HL-60 (cell line): ENCODE data around the gene KRT78.

Experiments
- DNase-seq, 2 experiments: peaks; one replicate each; pipeline ENCODE4 v3.0.0-alpha.2; 2010 to 2020; ENCODE audit warnings: low read depth in 1 of 2, low spot score in 1 of 2
- H3K27ac ChIP-seq: fragments of 250-450 bp; sonication (Bioruptor Pico); replicated peaks from 2 replicates; pipeline ENCODE4 v1.5.1; 2020; ENCODE audit warnings: mild to moderate bottlenecking, moderate library complexity
- H3K27me3 ChIP-seq: fragments of 250-450 bp; sonication (Bioruptor Pico); 2 replicates; pipeline ENCODE4 v1.5.1; 2021; ENCODE audit warnings: mild to moderate bottlenecking, moderate library complexity; ENCODE audit not compliant: insufficient read depth, poor library complexity, severe bottlenecking
- H3K4me3 ChIP-seq: replicated peaks from 2 replicates; pipeline ENCODE4 v1.5.1; 2011; ENCODE audit warnings: mild to moderate bottlenecking, control low read depth, low read length; ENCODE audit not compliant: insufficient read depth
- GABPA ChIP-seq: IDR thresholded peaks from 2 replicates; pipeline ENCODE4 v1.6.1; 2012; ENCODE audit warnings: low read depth
- POLR2AphosphoS5 ChIP-seq: IDR thresholded peaks from 2 replicates; pipeline ENCODE4 v1.6.1; 2012; ENCODE audit warnings: low read depth
- SPI1 ChIP-seq: IDR thresholded peaks from 2 replicates; pipeline ENCODE4 v1.6.1; 2012; ENCODE audit warnings: low read depth, mild to moderate bottlenecking, borderline replicate concordance
- TF ChIP-seq, protein P1 (sequence below): IDR thresholded peaks from one replicate; pipeline ENCODE4 v1.5.1; 2011; ENCODE audit warnings: low read length, control low read depth, inconsistent platforms; ENCODE audit not compliant: insufficient read depth
- TF ChIP-seq, protein P2 (sequence below): IDR thresholded peaks from 2 replicates; pipeline ENCODE4 v1.6.1; 2012; ENCODE audit warnings: low read depth; ENCODE audit not compliant: insufficient replicate concordance

Gene KRT78

DNA sequence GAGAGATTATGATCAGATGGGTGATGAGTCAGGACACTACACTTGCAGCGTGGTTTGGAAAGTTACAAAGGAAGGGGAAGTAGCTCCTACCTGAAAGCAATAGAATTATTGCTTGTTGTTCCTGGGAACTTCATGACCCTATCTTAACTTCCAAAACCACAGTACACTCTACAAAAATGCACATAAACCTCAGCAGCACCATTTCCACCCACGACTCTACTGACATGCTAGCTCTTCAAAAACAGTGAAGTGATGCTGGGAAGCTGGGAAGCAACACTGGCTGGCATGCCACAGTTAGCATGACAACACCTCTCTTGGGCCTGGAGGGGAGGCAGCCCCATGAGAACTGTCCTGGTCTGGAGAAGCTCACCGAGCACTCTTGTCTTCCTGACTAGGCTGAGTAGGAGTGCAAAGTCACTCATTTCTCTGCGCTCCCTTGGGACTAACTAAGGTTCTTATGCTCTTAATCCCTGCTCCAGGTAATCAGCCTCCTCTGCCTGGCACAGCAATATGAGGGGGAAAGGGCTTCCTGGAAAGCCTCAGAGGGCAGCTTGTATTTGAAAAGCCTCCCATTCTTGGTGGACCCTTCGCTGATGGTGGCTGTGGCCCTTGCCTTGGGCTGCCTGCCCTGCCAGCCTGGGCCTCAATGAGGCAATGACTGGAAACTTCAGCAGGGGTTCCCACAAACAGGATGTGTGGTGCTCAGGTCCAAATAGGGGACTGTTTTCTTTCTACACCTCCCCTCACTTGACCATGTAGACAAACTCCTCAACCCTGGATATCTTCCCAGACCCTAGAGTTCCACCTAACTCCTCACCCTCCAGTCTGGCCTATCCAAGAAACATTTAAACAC is 54.1 kb downstream of the KRT78 start:
- no peak overlapping the region for H3K27ac ChIP-seq
- TF ChIP-seq SPI1 (no peak), GABPA (no peak), POLR2AphosphoS5 (no peak)
- TF ChIP-seq, protein P1, sequence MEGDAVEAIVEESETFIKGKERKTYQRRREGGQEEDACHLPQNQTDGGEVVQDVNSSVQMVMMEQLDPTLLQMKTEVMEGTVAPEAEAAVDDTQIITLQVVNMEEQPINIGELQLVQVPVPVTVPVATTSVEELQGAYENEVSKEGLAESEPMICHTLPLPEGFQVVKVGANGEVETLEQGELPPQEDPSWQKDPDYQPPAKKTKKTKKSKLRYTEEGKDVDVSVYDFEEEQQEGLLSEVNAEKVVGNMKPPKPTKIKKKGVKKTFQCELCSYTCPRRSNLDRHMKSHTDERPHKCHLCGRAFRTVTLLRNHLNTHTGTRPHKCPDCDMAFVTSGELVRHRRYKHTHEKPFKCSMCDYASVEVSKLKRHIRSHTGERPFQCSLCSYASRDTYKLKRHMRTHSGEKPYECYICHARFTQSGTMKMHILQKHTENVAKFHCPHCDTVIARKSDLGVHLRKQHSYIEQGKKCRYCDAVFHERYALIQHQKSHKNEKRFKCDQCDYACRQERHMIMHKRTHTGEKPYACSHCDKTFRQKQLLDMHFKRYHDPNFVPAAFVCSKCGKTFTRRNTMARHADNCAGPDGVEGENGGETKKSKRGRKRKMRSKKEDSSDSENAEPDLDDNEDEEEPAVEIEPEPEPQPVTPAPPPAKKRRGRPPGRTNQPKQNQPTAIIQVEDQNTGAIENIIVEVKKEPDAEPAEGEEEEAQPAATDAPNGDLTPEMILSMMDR: no peak
- TF ChIP-seq, protein P2, sequence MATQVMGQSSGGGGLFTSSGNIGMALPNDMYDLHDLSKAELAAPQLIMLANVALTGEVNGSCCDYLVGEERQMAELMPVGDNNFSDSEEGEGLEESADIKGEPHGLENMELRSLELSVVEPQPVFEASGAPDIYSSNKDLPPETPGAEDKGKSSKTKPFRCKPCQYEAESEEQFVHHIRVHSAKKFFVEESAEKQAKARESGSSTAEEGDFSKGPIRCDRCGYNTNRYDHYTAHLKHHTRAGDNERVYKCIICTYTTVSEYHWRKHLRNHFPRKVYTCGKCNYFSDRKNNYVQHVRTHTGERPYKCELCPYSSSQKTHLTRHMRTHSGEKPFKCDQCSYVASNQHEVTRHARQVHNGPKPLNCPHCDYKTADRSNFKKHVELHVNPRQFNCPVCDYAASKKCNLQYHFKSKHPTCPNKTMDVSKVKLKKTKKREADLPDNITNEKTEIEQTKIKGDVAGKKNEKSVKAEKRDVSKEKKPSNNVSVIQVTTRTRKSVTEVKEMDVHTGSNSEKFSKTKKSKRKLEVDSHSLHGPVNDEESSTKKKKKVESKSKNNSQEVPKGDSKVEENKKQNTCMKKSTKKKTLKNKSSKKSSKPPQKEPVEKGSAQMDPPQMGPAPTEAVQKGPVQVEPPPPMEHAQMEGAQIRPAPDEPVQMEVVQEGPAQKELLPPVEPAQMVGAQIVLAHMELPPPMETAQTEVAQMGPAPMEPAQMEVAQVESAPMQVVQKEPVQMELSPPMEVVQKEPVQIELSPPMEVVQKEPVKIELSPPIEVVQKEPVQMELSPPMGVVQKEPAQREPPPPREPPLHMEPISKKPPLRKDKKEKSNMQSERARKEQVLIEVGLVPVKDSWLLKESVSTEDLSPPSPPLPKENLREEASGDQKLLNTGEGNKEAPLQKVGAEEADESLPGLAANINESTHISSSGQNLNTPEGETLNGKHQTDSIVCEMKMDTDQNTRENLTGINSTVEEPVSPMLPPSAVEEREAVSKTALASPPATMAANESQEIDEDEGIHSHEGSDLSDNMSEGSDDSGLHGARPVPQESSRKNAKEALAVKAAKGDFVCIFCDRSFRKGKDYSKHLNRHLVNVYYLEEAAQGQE: no peak
- no peak overlapping the region for H3K4me3 ChIP-seq
- H3K27me3 ChIP-seq: peaks cover 17% of the 10 kb centered on the region
- DNase-seq: no peak

DNA sequence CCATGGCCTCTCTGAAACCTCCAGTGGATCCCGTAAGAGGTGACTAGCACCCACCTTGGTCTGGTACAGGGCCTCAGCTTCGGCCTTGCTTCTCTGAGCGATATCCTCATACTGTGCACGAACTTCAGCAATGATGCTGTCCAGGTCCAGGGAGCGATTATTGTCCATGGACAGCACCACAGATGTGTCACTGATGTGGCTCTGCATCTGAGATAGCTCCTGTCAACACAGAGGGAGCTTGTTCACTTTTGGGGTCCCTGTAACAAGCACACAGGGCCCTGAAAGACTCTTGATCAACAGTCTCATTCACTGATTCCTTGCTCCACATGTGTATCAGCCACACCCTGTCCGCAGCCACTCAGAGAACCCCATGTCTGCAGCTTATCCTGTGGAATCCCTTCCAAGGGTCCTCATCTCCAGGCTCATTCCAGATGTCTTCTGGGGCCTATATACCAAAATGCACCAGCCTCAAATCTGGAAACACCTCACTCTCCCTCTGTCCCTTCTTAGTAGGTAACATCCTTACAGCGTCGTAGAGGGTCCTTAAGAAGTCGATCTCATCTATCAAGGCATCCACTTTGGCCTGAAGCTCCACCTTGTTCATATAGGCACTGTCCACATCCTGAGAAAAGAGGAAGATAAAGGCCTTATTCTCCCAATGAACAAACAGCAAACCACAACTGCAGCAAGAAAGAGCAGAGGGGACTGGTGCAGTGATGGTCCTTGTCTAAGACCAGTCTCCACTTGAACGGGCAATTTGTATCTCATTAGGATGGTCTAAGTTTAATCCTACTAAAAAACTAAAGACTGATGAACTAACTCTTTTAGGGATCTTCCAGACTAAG is 56.4 kb downstream of the KRT78 start:
- no peak for DNase-seq

More for the DNA sequence above, 56.4 kb downstream of the KRT78 start:
- Histone ChIP-seq H3K27ac (no peak overlapping the region), H3K4me3 (no peak overlapping the region), H3K27me3 (peaks cover 26% of the 10 kb centered on the region)
- TF ChIP-seq, protein P2: no peak
- TF ChIP-seq POLR2AphosphoS5 (no peak), GABPA (no peak), SPI1 (no peak)
- TF ChIP-seq, protein P1: no peak
